GM21619 (cell line): ENCODE measurements around the gene TPRX2.
"Not testable (repeated sequence)": the region's sequence is repeated elsewhere in the genome, so short reads cannot be mapped to it uniquely, and the experiment has no call there.

Experiments used
- ATAC-seq: cut with Tn5 transposase; IDR thresholded peaks from one replicate; pipeline ENCODE4 v1.9.1; 2021; ENCODE audit not compliant: unreplicated experiment

Gene TPRX2

GRCh38 chr19:47858646-47859285 is at the start of gene TPRX2:
Gene TPRX2 (plus strand): TSS chr19:47859235. CDS start chr19:47859247, 12 bp downstream.
- not testable (repeated sequence) for ATAC-seq

GRCh38 chr19:47813304-47813994 is 45.6 kb upstream of the TPRX2 start:
- no peak for ATAC-seq

GRCh38 chr19:47813995-47814328 is 45.1 kb upstream of the TPRX2 start:
- no peak for ATAC-seq

- ATAC-seq, result not testable (repeated sequence)
These were observed 42.8 kb upstream of the TPRX2 start for GRCh38 chr19:47816270-47816669.

- ATAC-seq, result not testable (repeated sequence)
These were observed 40.8 kb upstream of the TPRX2 start for GRCh38 chr19:47818221-47818620.

GRCh38 chr19:47819858-47820257 is 39.2 kb upstream of the TPRX2 start:
- ATAC-seq, result no peak

- no peak for ATAC-seq
These were observed 38.6 kb upstream of the TPRX2 start for GRCh38 chr19:47820410-47820809.

GRCh38 chr19:47821460-47822020 is 37.5 kb upstream of the TPRX2 start, which contains the start of gene CRX:
Gene CRX (plus strand): TSS chr19:47821937. CDS start chr19:47834444, 12,507 bp downstream.
- no peak for ATAC-seq

GRCh38 chr19:47824396-47824795 is 34.6 kb upstream of the TPRX2 start:
- ATAC-seq, result no peak

- ATAC-seq, result no peak
These were observed 32.2 kb upstream of the TPRX2 start for GRCh38 chr19:47826800-47827199.

GRCh38 chr19:47832723-47833122 is 26.3 kb upstream of the TPRX2 start:
- ATAC-seq, result no peak

- no peak for ATAC-seq
These were observed 23.0 kb upstream of the TPRX2 start for GRCh38 chr19:47836038-47836437.

- ATAC-seq, result no peak
These were observed 19.6 kb upstream of the TPRX2 start for GRCh38 chr19:47839411-47839810.

- ATAC-seq, result no peak
These were observed 19.1 kb upstream of the TPRX2 start for GRCh38 chr19:47839913-47840312.

GRCh38 chr19:47842941-47843340 is 16.1 kb upstream of the TPRX2 start:
- no peak for ATAC-seq

GRCh38 chr19:47848425-47848822 is 10.6 kb upstream of the TPRX2 start:
- no peak for ATAC-seq

- ATAC-seq, result no peak
These were observed 10.1 kb upstream of the TPRX2 start for GRCh38 chr19:47848823-47849473.

- no peak for ATAC-seq
These were observed 6.0 kb upstream of the TPRX2 start for GRCh38 chr19:47853003-47853402.

GRCh38 chr19:47854459-47854858 is 4.6 kb upstream of the TPRX2 start:
- no peak for ATAC-seq

- not testable (repeated sequence) for ATAC-seq
These were observed 804 bp upstream of the TPRX2 start for GRCh38 chr19:47858231-47858630.

GRCh38 chr19:47859838-47860237 is 803 bp downstream of the TPRX2 start:
- ATAC-seq, result not testable (repeated sequence)
